ENCODE results near the gene HRG.

DNA sequence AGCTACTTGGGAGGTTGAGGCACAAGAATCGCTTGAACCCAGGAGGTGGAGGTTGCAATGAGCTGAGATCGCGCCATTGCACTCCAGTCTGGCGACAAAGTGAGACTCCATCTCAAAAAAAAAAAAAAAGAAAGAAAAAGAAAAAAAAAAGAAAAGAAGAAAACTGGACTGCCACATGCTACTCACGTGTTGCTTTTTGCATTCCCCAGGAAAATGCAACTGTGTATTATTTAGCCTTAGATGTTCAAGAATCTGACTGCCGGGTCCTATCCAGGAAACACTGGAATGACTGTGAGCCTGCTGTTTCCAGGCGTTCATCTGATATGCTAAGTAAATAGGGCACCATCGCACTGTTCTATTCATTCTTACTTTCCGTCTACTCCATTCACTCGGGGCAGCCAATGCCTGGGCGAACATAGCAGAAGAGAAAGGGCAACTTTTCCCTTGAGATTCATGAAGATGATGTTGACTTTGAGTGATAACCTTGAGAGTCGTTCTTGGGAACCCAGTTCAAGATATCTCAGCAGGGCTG is 21.4 kb downstream of the HRG start:
- TF ChIP-seq POLR2A (IDR thresholded peaks at IDR 0.05) = no peak
- no peak for TF ChIP-seq POLR2AphosphoS5 (IDR thresholded peaks at IDR 0.05)
- no peak for TF ChIP-seq CTCF (IDR thresholded peaks at IDR 0.05)
